ENCODE data around the gene TJAP1.

Gene TJAP1

GRCh38 chr6:43448916-43449315, 28.5 kb upstream of the TJAP1 start:
- Histone ChIP-seq H3K36me3 (ENCODE audit: control insufficient read depth in 1 of 2, insufficient read depth in 2 of 2, low read length in 2 of 2) (peaks cover 72 to 81% of the 10 kb centered on the region in 2 experiments), H3K4me2 (ENCODE audit: low read length) (no peak overlapping the region), H3K9me3 (ENCODE audit: insufficient read depth, low read depth, low read length) (no peaks in the 10 kb centered on the region), H3K27ac (ENCODE audit: low read depth, low read length) (no peak overlapping the region), H3K79me1 (ENCODE audit: low read length) (no peaks in the 10 kb centered on the region), H3K23ac (ENCODE audit: low read length) (no peak overlapping the region), H3K79me2 (ENCODE audit: control insufficient read depth, insufficient read depth, low read length, poor library complexity) (no peaks in the 10 kb centered on the region), H2BK12ac (ENCODE audit: low read length) (no peak overlapping the region), H4K91ac (ENCODE audit: low read depth, low read length) (no peak overlapping the region), H3K27me3 (ENCODE audit: insufficient read depth, low read length) (no peaks in the 10 kb centered on the region), H4K8ac (ENCODE audit: low read depth, low read length) (no peak overlapping the region), H3K4me3 (ENCODE audit: low read depth, low read length) (no peak overlapping the region), H3K4ac (ENCODE audit: low read depth, low read length) (no peak overlapping the region), H2BK120ac (ENCODE audit: insufficient read depth, low read length, poor library complexity) (no peak overlapping the region), H2AK5ac (ENCODE audit: low read length) (no peak overlapping the region), H3K9ac (ENCODE audit: low read length) (no peak overlapping the region), H3K4me1 (ENCODE audit: control insufficient read depth in 1 of 2, insufficient read depth in 2 of 2, low read length in 2 of 2) (no peaks in the 10 kb centered on the region), H2AFZ (ENCODE audit: insufficient read depth, low read length, poor library complexity) (no peak overlapping the region), H2BK5ac (ENCODE audit: low read depth, low read length, poor library complexity) (no peak overlapping the region), H3K18ac (ENCODE audit: low read length) (no peak overlapping the region), H3K14ac (ENCODE audit: low read length) (no peak overlapping the region), H4K12ac (ENCODE audit: low read depth, low read length) (no peak overlapping the region)
- no peak for DNase-seq
- no CpG with 5 or more reads among the region's 4 CpGs for WGBS (ENCODE audit: extremely low coverage, insufficient coverage, insufficient read length)

- H3K9ac ChIP-seq (ENCODE audit: low read length) = no peak overlapping the region
- no peak overlapping the region for H2AFZ ChIP-seq (ENCODE audit: insufficient read depth, low read length, poor library complexity)
- H3K27ac ChIP-seq (ENCODE audit: low read depth, low read length) = no peak overlapping the region
- peaks cover 54 to 63% of the 10 kb centered on the region in 2 experiments for H3K36me3 ChIP-seq (ENCODE audit: control insufficient read depth in 1 of 2, insufficient read depth in 2 of 2, low read length in 2 of 2)
- peaks cover 8% of the 10 kb centered on the region for H3K27me3 ChIP-seq (ENCODE audit: insufficient read depth, low read length)
- H4K91ac ChIP-seq (ENCODE audit: low read depth, low read length) = no peak overlapping the region
- no peak overlapping the region for H2BK12ac ChIP-seq (ENCODE audit: low read length)
- H3K23ac ChIP-seq (ENCODE audit: low read length) = no peak overlapping the region
- no peak overlapping the region for H2BK120ac ChIP-seq (ENCODE audit: insufficient read depth, low read length, poor library complexity)
- no peaks in the 10 kb centered on the region for H3K79me1 ChIP-seq (ENCODE audit: low read length)
- no peaks in the 10 kb centered on the region for H3K9me3 ChIP-seq (ENCODE audit: insufficient read depth, low read depth, low read length)
- H3K4me1 ChIP-seq (ENCODE audit: control insufficient read depth in 1 of 2, insufficient read depth in 2 of 2, low read length in 2 of 2) = peaks cover 1 to 2% of the 10 kb centered on the region in 2 experiments
- H3K4me3 ChIP-seq (ENCODE audit: low read depth, low read length) = no peak overlapping the region
- WGBS (ENCODE audit: extremely low coverage, insufficient coverage, insufficient read length) = no CpG with 5 or more reads among the region's 13 CpGs
- H3K14ac ChIP-seq (ENCODE audit: low read length) = no peak overlapping the region
- no peak for DNase-seq
- H4K8ac ChIP-seq (ENCODE audit: low read depth, low read length) = no peak overlapping the region
- no peak overlapping the region for H3K4me2 ChIP-seq (ENCODE audit: low read length)
- H3K4ac ChIP-seq (ENCODE audit: low read depth, low read length) = no peak overlapping the region
- no peak overlapping the region for H4K12ac ChIP-seq (ENCODE audit: low read depth, low read length)
- H2BK5ac ChIP-seq (ENCODE audit: low read depth, low read length, poor library complexity) = no peak overlapping the region
- no peaks in the 10 kb centered on the region for H3K79me2 ChIP-seq (ENCODE audit: control insufficient read depth, insufficient read depth, low read length, poor library complexity)
- no peak overlapping the region for H2AK5ac ChIP-seq (ENCODE audit: low read length)
- H3K18ac ChIP-seq (ENCODE audit: low read length) = no peak overlapping the region
These were observed 26.7 kb upstream of the TJAP1 start for GRCh38 chr6:43450699-43451131.

GRCh38 chr6:43451348-43451747, 26.0 kb upstream of the TJAP1 start:
- no peak overlapping the region for H3K9ac ChIP-seq (ENCODE audit: low read length)
- no peak overlapping the region for H4K8ac ChIP-seq (ENCODE audit: low read depth, low read length)
- no peak overlapping the region for H2BK5ac ChIP-seq (ENCODE audit: low read depth, low read length, poor library complexity)
- no peak overlapping the region for H2BK12ac ChIP-seq (ENCODE audit: low read length)
- H2BK120ac ChIP-seq (ENCODE audit: insufficient read depth, low read length, poor library complexity) = no peak overlapping the region
- H3K36me3 ChIP-seq (ENCODE audit: control insufficient read depth in 1 of 2, insufficient read depth in 2 of 2, low read length in 2 of 2) = peaks cover 47 to 57% of the 10 kb centered on the region in 2 experiments
- H3K14ac ChIP-seq (ENCODE audit: low read length) = no peak overlapping the region
- no CpG with 5 or more reads among the region's 4 CpGs for WGBS (ENCODE audit: extremely low coverage, insufficient coverage, insufficient read length)
- H2AK5ac ChIP-seq (ENCODE audit: low read length) = no peak overlapping the region
- no peak overlapping the region for H3K4me2 ChIP-seq (ENCODE audit: low read length)
- no peak overlapping the region for H3K4ac ChIP-seq (ENCODE audit: low read depth, low read length)
- no peak overlapping the region for H3K27ac ChIP-seq (ENCODE audit: low read depth, low read length)
- H4K12ac ChIP-seq (ENCODE audit: low read depth, low read length) = no peak overlapping the region
- no peak overlapping the region for H3K18ac ChIP-seq (ENCODE audit: low read length)
- DNase-seq = no peak
- no peak overlapping the region for H4K91ac ChIP-seq (ENCODE audit: low read depth, low read length)
- peaks cover 1 to 4% of the 10 kb centered on the region in 2 experiments for H3K4me1 ChIP-seq (ENCODE audit: control insufficient read depth in 1 of 2, insufficient read depth in 2 of 2, low read length in 2 of 2)
- H3K79me2 ChIP-seq (ENCODE audit: control insufficient read depth, insufficient read depth, low read length, poor library complexity) = no peaks in the 10 kb centered on the region
- H3K9me3 ChIP-seq (ENCODE audit: insufficient read depth, low read depth, low read length) = no peaks in the 10 kb centered on the region
- no peak overlapping the region for H3K4me3 ChIP-seq (ENCODE audit: low read depth, low read length)
- H2AFZ ChIP-seq (ENCODE audit: insufficient read depth, low read length, poor library complexity) = no peak overlapping the region
- H3K23ac ChIP-seq (ENCODE audit: low read length) = no peak overlapping the region
- no peaks in the 10 kb centered on the region for H3K79me1 ChIP-seq (ENCODE audit: low read length)
- peaks cover 8% of the 10 kb centered on the region for H3K27me3 ChIP-seq (ENCODE audit: insufficient read depth, low read length)

GRCh38 chr6:43451939-43452338, 25.4 kb upstream of the TJAP1 start:
- no peak overlapping the region for H4K91ac ChIP-seq (ENCODE audit: low read depth, low read length)
- no peaks in the 10 kb centered on the region for H3K9me3 ChIP-seq (ENCODE audit: insufficient read depth, low read depth, low read length)
- no peak overlapping the region for H2AK5ac ChIP-seq (ENCODE audit: low read length)
- DNase-seq = no peak
- no peak overlapping the region for H4K12ac ChIP-seq (ENCODE audit: low read depth, low read length)
- peaks cover 3 to 4% of the 10 kb centered on the region in 2 experiments for H3K4me1 ChIP-seq (ENCODE audit: control insufficient read depth in 1 of 2, insufficient read depth in 2 of 2, low read length in 2 of 2)
- no peak overlapping the region for H2BK120ac ChIP-seq (ENCODE audit: insufficient read depth, low read length, poor library complexity)
- no peak overlapping the region for H3K18ac ChIP-seq (ENCODE audit: low read length)
- no peaks in the 10 kb centered on the region for H3K79me2 ChIP-seq (ENCODE audit: control insufficient read depth, insufficient read depth, low read length, poor library complexity)
- no peak overlapping the region for H3K4me2 ChIP-seq (ENCODE audit: low read length)
- no peak overlapping the region for H2AFZ ChIP-seq (ENCODE audit: insufficient read depth, low read length, poor library complexity)
- no CpG with 5 or more reads among the region's 8 CpGs for WGBS (ENCODE audit: extremely low coverage, insufficient coverage, insufficient read length)
- H3K36me3 ChIP-seq (ENCODE audit: control insufficient read depth in 1 of 2, insufficient read depth in 2 of 2, low read length in 2 of 2) = peaks cover 44 to 54% of the 10 kb centered on the region in 2 experiments
- no peak overlapping the region for H3K23ac ChIP-seq (ENCODE audit: low read length)
- no peak overlapping the region for H3K14ac ChIP-seq (ENCODE audit: low read length)
- H3K4ac ChIP-seq (ENCODE audit: low read depth, low read length) = no peak overlapping the region
- peak overlapping the region; percentile 10 for H3K4me3 ChIP-seq (ENCODE audit: low read depth, low read length)
- no peak overlapping the region for H3K27ac ChIP-seq (ENCODE audit: low read depth, low read length)
- H3K9ac ChIP-seq (ENCODE audit: low read length) = no peak overlapping the region
- H4K8ac ChIP-seq (ENCODE audit: low read depth, low read length) = no peak overlapping the region
- H3K27me3 ChIP-seq (ENCODE audit: insufficient read depth, low read length) = peaks cover 8% of the 10 kb centered on the region
- no peak overlapping the region for H2BK5ac ChIP-seq (ENCODE audit: low read depth, low read length, poor library complexity)
- H2BK12ac ChIP-seq (ENCODE audit: low read length) = no peak overlapping the region
- no peaks in the 10 kb centered on the region for H3K79me1 ChIP-seq (ENCODE audit: low read length)

Data from trophoblast cell (in vitro differentiated cells and primary cell).